Esophagus muscularis mucosa (tissue), 4 donors: ENCODE data around the gene GOLGA3. TPM values are rescaled to one million over a fixed set of nuclear protein-coding genes. Genes with fewer than 3 reads are reported as not detected.

Experiments used
- DNase-seq: peaks from one replicate; pipeline ENCODE4 v3.0.0-alpha.2; 2017; ENCODE audit errors: extremely low spot score
- H3K27ac ChIP-seq, 4 donors: fragments of 200-600 bp; sonication (generic); replicated peaks in 1 of 4; 1 replicate in 3 of 4; 2 replicates in 1 of 4; pipeline ENCODE4 v1.5.1; 2016 to 2019; ENCODE audit warnings: mild to moderate bottlenecking in 1 of 4
- H3K27me3 ChIP-seq, 4 donors: fragments of 200-600 bp; sonication (generic); one replicate each; pipeline versions ENCODE4 v1.5.1 to v1.6.0; 2016 to 2019
- H3K36me3 ChIP-seq, 4 donors: fragments of 200-600 bp; sonication (generic); one replicate each; pipeline ENCODE4 v1.5.1; 2016 to 2019
- H3K4me1 ChIP-seq, 4 donors: fragments of 200-600 bp; sonication (generic); one replicate each; pipeline ENCODE4 v1.5.1; 2016 to 2019
- H3K4me3 ChIP-seq, 4 donors: fragments of 200-600 bp; sonication (generic); 1 replicate in 2 of 4; 2 replicates in 2 of 4; pipeline ENCODE4 v1.5.1; 2016 to 2019; ENCODE audit warnings: mild to moderate bottlenecking in 4 of 4, moderate library complexity in 1 of 4
- H3K9me3 ChIP-seq, 4 donors: fragments of 200-600 bp; sonication (generic); 1 replicate in 3 of 4; 2 replicates in 1 of 4; pipeline ENCODE4 v1.5.1; 2016 to 2019
- EP300 ChIP-seq: sonication (generic); formaldehyde crosslinking; IDR thresholded peaks from one replicate; pipeline ENCODE4 v1.6.1; 2017; ENCODE audit warnings: antibody characterized with exemption
- POLR2A ChIP-seq: fragments of 450-650 bp; IDR thresholded peaks from one replicate; pipeline ENCODE4 v1.6.1; 2017; ENCODE audit warnings: antibody characterized with exemption, moderate library complexity, mild to moderate bottlenecking, low read depth
- POLR2AphosphoS5 ChIP-seq, 2 donors: sonication (generic); formaldehyde crosslinking; IDR thresholded peaks; one replicate each; pipeline ENCODE4 v1.6.1; 2017; ENCODE audit warnings: antibody characterized with exemption in 2 of 2
- WGBS: methylation state at CpG from one replicate; pipeline ENCODE4 v1.1.5; 2018; 5-methylcytosine and 5-hydroxymethylcytosine counted together
- intact Hi-C: fragments of 100-400 bp; cut with DNase I; formaldehyde crosslinking; loops from one replicate; pipeline ENCODE4 v1.15.1; 2023
- total RNA-seq, 4 donors: library from RNA; depleted of rRNA; stranded (reverse); fragments of >200 nt; gene quantifications; one replicate each; pipeline versions ENCODE4 v1.1.0 to v1.2.1, GENCODE V29; 2016
- TF ChIP-seq, protein P1 (sequence below), 3 experiments: fragments of 200-600 bp in 2 of 3; fragments of 450-650 bp in 1 of 3; sonication (generic) in 2 of 3; IDR thresholded peaks; one replicate each; pipeline ENCODE4 v1.5.1; 2017 to 2019; ENCODE audit warnings: antibody characterized with exemption in 3 of 3, mild to moderate bottlenecking in 2 of 3, moderate library complexity in 1 of 3

GOLGA3 gene
- total RNA-seq, 4 donors from 2014 or later = 72.3 to 123 (median 93.4) TPM

DNA sequence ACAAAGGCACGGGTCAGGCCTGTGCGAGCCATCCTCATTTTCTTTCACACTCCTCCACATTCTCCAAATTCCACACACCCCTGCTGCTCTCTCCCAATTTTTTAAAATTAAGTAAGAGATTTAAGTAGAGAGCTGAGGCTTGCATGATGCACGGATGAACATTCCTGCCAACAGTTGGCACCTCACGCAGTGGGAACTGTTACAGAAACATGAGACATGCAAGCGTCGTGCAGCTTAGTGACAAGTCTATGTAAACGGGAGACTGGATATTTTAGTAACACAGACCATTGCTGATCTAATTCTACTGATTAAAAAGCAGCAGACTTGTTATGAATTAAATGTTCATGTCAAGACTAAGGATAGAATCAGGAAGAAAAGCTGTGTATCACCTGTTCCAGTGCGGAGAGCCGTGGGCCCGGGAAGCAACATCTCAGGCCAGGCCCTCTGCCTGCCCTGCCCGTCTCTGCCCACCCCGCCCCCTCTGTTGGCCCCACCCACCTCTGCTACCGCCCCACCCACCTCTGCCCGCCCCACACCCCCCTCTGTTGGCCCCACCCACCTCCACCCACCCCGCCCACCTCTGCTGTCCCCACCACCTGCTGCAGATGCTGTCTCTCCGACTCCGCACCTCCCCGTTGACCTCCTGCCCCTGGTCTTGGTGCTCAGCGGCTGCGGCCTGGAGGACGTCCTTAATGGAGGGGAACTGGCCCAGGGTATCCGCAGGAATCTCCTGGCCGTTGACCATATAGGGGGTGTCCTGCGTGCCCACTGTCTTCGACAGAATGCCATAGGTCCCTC is 21.2 kb downstream of the GOLGA3 start:
- TF ChIP-seq, protein P1, sequence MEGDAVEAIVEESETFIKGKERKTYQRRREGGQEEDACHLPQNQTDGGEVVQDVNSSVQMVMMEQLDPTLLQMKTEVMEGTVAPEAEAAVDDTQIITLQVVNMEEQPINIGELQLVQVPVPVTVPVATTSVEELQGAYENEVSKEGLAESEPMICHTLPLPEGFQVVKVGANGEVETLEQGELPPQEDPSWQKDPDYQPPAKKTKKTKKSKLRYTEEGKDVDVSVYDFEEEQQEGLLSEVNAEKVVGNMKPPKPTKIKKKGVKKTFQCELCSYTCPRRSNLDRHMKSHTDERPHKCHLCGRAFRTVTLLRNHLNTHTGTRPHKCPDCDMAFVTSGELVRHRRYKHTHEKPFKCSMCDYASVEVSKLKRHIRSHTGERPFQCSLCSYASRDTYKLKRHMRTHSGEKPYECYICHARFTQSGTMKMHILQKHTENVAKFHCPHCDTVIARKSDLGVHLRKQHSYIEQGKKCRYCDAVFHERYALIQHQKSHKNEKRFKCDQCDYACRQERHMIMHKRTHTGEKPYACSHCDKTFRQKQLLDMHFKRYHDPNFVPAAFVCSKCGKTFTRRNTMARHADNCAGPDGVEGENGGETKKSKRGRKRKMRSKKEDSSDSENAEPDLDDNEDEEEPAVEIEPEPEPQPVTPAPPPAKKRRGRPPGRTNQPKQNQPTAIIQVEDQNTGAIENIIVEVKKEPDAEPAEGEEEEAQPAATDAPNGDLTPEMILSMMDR (IDR thresholded peaks at IDR 0.05) = no peak
- TF ChIP-seq EP300 (no peak), POLR2A (no peak), POLR2AphosphoS5 (IDR thresholded peaks at IDR 0.05) (no peak)

DNA sequence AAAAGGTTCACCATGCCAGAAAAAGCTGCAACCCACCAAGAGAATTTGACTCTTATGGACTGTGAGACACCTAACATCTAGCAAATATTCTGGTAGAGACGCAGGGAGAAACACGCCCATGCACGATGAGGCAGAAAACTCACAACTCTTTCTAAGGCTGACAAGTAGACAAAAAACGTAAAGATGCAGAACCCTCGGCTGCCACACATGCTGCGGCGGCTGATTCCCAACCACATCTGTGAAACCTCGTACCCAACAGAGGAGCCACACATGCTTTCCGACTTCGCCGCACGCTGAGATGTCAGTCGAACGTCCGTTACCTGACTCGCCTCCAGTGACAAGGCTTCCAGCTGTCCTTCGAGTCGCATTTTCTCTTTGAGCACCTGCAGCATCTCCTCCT is 21.8 kb downstream of the GOLGA3 start:
- Histone ChIP-seq H3K9me3 (no peaks in the 10 kb centered on the region), H3K27me3 (no peaks in the 10 kb centered on the region), H3K27ac (no peak overlapping the region), H3K4me3 (no peak overlapping the region), H3K4me1 (no peaks in the 10 kb centered on the region), H3K36me3 (peaks cover 48 to 97% (median 87%) of the 10 kb centered on the region in 4 donors)
- intact Hi-C loops = no loop called here
- TF ChIP-seq POLR2AphosphoS5 (IDR thresholded peaks at IDR 0.05) (no peak), POLR2A (no peak), EP300 (no peak)
- TF ChIP-seq, protein P1 (IDR thresholded peaks at IDR 0.05) = no peak
- no peak for DNase-seq
- 90% methylated on average over 18 of the region's 18 CpGs for WGBS

More for the DNA sequence above, 21.2 kb downstream of the GOLGA3 start:
- no peaks in the 10 kb centered on the region for H3K27me3 ChIP-seq
- H3K4me1 ChIP-seq = no peaks in the 10 kb centered on the region
- H3K9me3 ChIP-seq = no peaks in the 10 kb centered on the region
- intact Hi-C loops = no loop called here
- H3K27ac ChIP-seq = no peak overlapping the region
- H3K4me3 ChIP-seq = no peak overlapping the region
- no peak for DNase-seq
- H3K36me3 ChIP-seq = peaks cover 48 to 97% (median 87%) of the 10 kb centered on the region in 4 donors
- 67% methylated on average over 12 of the region's 25 CpGs for WGBS

DNA sequence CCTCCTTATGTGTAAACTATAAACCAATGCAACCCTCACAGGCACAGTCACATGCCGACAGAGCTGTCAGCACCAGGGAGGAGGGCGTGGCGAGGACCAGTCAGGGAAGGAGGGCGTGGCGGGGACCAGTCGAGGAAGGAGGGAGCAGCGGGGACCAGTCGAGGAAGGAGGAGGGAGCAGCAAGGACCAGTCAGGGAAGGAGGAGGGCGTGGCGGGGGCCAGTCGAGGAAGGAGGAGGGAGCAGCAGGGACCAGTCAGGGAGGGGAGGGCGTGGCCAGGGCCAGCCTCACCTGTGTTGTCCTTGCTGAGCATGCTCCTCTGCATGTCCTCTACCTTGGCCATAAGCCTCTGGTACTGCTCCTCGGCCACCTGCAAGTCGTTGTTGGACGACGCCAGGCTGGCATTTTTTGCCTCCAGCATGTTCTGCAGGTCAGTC is 24.2 kb downstream of the GOLGA3 start:
- WGBS = 82% methylated on average over 16 of the region's 16 CpGs
- Histone ChIP-seq H3K27ac (no peak overlapping the region), H3K9me3 (no peaks in the 10 kb centered on the region), H3K4me1 (no peaks in the 10 kb centered on the region), H3K27me3 (no peaks in the 10 kb centered on the region), H3K36me3 (peaks cover 69 to 98% (median 93%) of the 10 kb centered on the region in 4 donors), H3K4me3 (no peak overlapping the region)
- no peak for DNase-seq
- TF ChIP-seq POLR2AphosphoS5 (IDR thresholded peaks at IDR 0.05) = no peak
- TF ChIP-seq, protein P1 (IDR thresholded peaks at IDR 0.05) = no peak
- no peak for TF ChIP-seq POLR2A
- no peak for TF ChIP-seq EP300
- intact Hi-C loops = no loop called here

DNA sequence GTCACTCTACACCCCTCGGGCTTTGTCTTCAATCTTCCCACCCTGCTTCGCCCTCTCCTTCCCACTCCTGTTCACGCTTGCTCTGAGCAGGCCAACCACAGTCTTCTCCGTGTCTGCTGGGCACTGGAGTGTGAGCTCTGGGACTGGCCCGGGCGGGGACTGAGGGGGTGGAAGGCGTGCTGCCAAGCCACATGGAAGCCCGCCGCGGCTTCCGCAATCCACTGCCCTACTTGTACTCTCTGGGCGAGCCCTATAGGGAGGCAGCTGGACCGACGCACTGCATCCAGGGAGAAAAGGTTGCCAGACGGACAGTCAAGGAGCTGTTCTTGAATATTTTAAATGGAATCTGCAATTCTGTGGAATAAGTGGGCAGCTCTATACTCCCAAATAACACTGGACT is 24.8 kb downstream of the GOLGA3 start:
- Histone ChIP-seq H3K27me3 (no peaks in the 10 kb centered on the region), H3K36me3 (peaks cover 74 to 98% (median 94%) of the 10 kb centered on the region in 4 donors), H3K9me3 (no peaks in the 10 kb centered on the region), H3K4me1 (no peaks in the 10 kb centered on the region), H3K4me3 (no peak overlapping the region), H3K27ac (no peak overlapping the region)
- 92% methylated on average over 15 of the region's 15 CpGs for WGBS
- intact Hi-C loops = no loop called here
- no peak for TF ChIP-seq POLR2A
- no peak for TF ChIP-seq EP300
- TF ChIP-seq, protein P1 (IDR thresholded peaks at IDR 0.05) = no peak
- TF ChIP-seq POLR2AphosphoS5 (IDR thresholded peaks at IDR 0.05) = no peak
- DNase-seq = no peak
